Purkinje cell (primary cell): ENCODE data around the gene RPGRIP1. TPM values are rescaled to one million over a fixed set of nuclear protein-coding genes. Genes with fewer than 3 reads are reported as not detected.

ENCODE experiments used
- polyA plus RNA-seq: library from polyadenylated mRNA; unstranded; fragments of >200 nt; fragmentation: Nextera tagmentation; gene quantifications from 2 replicates; pipeline ENCODE4 v1.2.1, GENCODE V29; 2014

The RPGRIP1 gene
- 0.74 and 6.9 TPM in 2 replicates for polyA plus RNA-seq

GRCh38 chr14:21279783-21280182 lies at the start of gene RPGRIP1:
TSS of gene RPGRIP1 (plus strand) at chr14:21280083. CDS start at chr14:21287977, 7,894 bp downstream.

GRCh38 chr14:21269252-21270046 lies 10.4 kb upstream of the RPGRIP1 start, which contains the start of gene HNRNPC:
TSS of gene HNRNPC (minus strand) at chr14:21269442. CDS start at chr14:21234193, 35,249 bp downstream.

Other genes with a start within 250 kb of the RPGRIP1 start
- gene TPPP2, start 249.9 kb upstream of the RPGRIP1 start, polyA plus RNA-seq, result not detected in 2 replicates
- not detected in 2 replicates for gene RNASE13, start 245.3 kb upstream of the RPGRIP1 start, polyA plus RNA-seq
- not detected in 2 replicates for gene RNASE7, start 237.7 kb upstream of the RPGRIP1 start, polyA plus RNA-seq
- gene RNASE8, start 222.3 kb upstream of the RPGRIP1 start, polyA plus RNA-seq, result not detected in 2 replicates
- gene ARHGEF40, start 209.8 kb upstream of the RPGRIP1 start, polyA plus RNA-seq, result 4.0 and 6.3 TPM in 2 replicates
- 3.0 and 4.5 TPM in 2 replicates for gene ZNF219, start 181.4 kb upstream of the RPGRIP1 start, polyA plus RNA-seq
- 4.4 and 6.9 TPM in 2 replicates for gene TMEM253, start 179.0 kb upstream of the RPGRIP1 start, polyA plus RNA-seq
- gene OR5AU1, start 124.0 kb upstream of the RPGRIP1 start, polyA plus RNA-seq, result not detected in 2 replicates
- 281 and 301 TPM in 2 replicates for gene HNRNPC, start 10.6 kb upstream of the RPGRIP1 start, polyA plus RNA-seq
- 64.5 and 120 TPM in 2 replicates for gene SUPT16H, start 103.9 kb downstream of the RPGRIP1 start, polyA plus RNA-seq
- 31.3 and 38.8 TPM in 2 replicates for gene CHD8, start 176.0 kb downstream of the RPGRIP1 start, polyA plus RNA-seq
- gene RAB2B, start 196.9 kb downstream of the RPGRIP1 start, polyA plus RNA-seq, result 19.2 and 34.4 TPM in 2 replicates
- gene TOX4, start 197.1 kb downstream of the RPGRIP1 start, polyA plus RNA-seq, result 54.3 and 82.3 TPM in 2 replicates
- gene METTL3, start 231.3 kb downstream of the RPGRIP1 start, polyA plus RNA-seq, result 30.6 and 32.1 TPM in 2 replicates
- gene SALL2, start 246.3 kb downstream of the RPGRIP1 start, polyA plus RNA-seq, result 43.9 and 64.4 TPM in 2 replicates